Fibroblast of lung (primary cell): Measurements from ENCODE around the gene UVRAG. TPM values are rescaled to one million over a fixed set of nuclear protein-coding genes. Genes with fewer than 3 reads are reported as not detected.

ENCODE experiments used
- DNase-seq, 2 donors: peaks; one replicate each; pipeline versions ENCODE4 v3.0.0 to v3.0.0-alpha.2; 2010; ENCODE audit warnings: low read depth in 2 of 2
- H2AFZ ChIP-seq: 2 replicates; pipeline ENCODE4 v1.5.1; 2012; ENCODE audit warnings: low read length, control low read depth, inconsistent platforms
- H3K27ac ChIP-seq: 2 replicates; pipeline ENCODE4 v1.5.1; 2011; ENCODE audit warnings: low read length, control low read depth; ENCODE audit not compliant: insufficient read depth
- H3K27me3 ChIP-seq: 2 replicates; pipeline ENCODE4 v1.5.1; 2011; ENCODE audit warnings: mild to moderate bottlenecking, low read length; ENCODE audit not compliant: control insufficient read depth, insufficient read depth
- H3K36me3 ChIP-seq: 2 replicates; pipeline ENCODE4 v1.5.1; 2011; ENCODE audit warnings: low read length; ENCODE audit not compliant: control insufficient read depth, insufficient read depth
- H3K4me1 ChIP-seq: 2 replicates; pipeline ENCODE4 v1.5.1; 2011; ENCODE audit warnings: low read length; ENCODE audit not compliant: control insufficient read depth, insufficient read depth; ENCODE audit errors: extremely low read depth
- H3K4me2 ChIP-seq: 2 replicates; pipeline ENCODE4 v1.5.1; 2011; ENCODE audit warnings: low read length, control low read depth; ENCODE audit not compliant: insufficient read depth; ENCODE audit errors: extremely low read depth
- H3K4me3 ChIP-seq, 4 experiments: fragments of 200-600 bp in 1 of 4; sonication (generic) in 1 of 4; replicated peaks in 1 of 4; 2 replicates each; pipeline ENCODE4 v1.5.1; 2011 to 2016; ENCODE audit warnings: low read length in 4 of 4, low read depth in 3 of 4, mild to moderate bottlenecking in 3 of 4, control low read depth in 2 of 4, inconsistent platforms in 1 of 4, mixed read lengths in 1 of 4; ENCODE audit not compliant: insufficient read depth in 1 of 4; ENCODE audit errors: control extremely low read depth in 1 of 4
- H3K79me2 ChIP-seq: 2 replicates; pipeline ENCODE4 v1.5.1; 2012; ENCODE audit warnings: mild to moderate bottlenecking, low read length, inconsistent platforms; ENCODE audit not compliant: control insufficient read depth, insufficient read depth
- H3K9ac ChIP-seq: 2 replicates; pipeline ENCODE4 v1.5.1; 2011; ENCODE audit warnings: mild to moderate bottlenecking, low read length, control low read depth; ENCODE audit not compliant: insufficient read depth
- H3K9me3 ChIP-seq: 2 replicates; pipeline ENCODE4 v1.5.1; 2012; ENCODE audit warnings: low read depth, low read length; ENCODE audit not compliant: control insufficient read depth, insufficient read depth
- H4K20me1 ChIP-seq: 2 replicates; pipeline ENCODE4 v1.5.1; 2011; ENCODE audit warnings: low read length; ENCODE audit not compliant: control insufficient read depth, insufficient read depth; ENCODE audit errors: extremely low read depth
- EZH2 ChIP-seq: IDR thresholded peaks from 2 replicates; pipeline ENCODE4 v1.5.1; 2012; ENCODE audit warnings: low read length, control low read depth, mild to moderate bottlenecking; ENCODE audit errors: missing control alignments
- polyA plus RNA-seq, 2 donors: library from polyadenylated mRNA; depleted of rRNA in 1 of 2; stranded (reverse) in 1 of 2; unstranded in 1 of 2; fragments of >200 nt; gene quantifications; 2 replicates each; pipeline ENCODE4 v1.2.1, GENCODE V29; 2011 to 2012; ENCODE audit warnings: missing spikeins in 1 of 2
- total RNA-seq: library from RNA; depleted of rRNA; stranded (reverse); fragments of >200 nt; gene quantifications from 2 replicates; pipeline ENCODE4 v1.2.1, GENCODE V29; 2014
- TF ChIP-seq, protein P1 (sequence below), 2 donors: IDR thresholded peaks in 1 of 2; conservative IDR thresholded peaks in 1 of 2; 1 replicate in 1 of 2; 2 replicates in 1 of 2; pipeline ENCODE4 v1.5.1; 2011 to 2012; ENCODE audit warnings: low read length in 2 of 2, control low read depth in 1 of 2, inconsistent platforms in 1 of 2, low read depth in 1 of 2, mild to moderate bottlenecking in 1 of 2

UVRAG gene
- total and polyA plus RNA-seq, 2 donors (not counting 1 experiment from before 2014, with no cell fraction given) = 15.8 to 22.1 TPM

DNA sequence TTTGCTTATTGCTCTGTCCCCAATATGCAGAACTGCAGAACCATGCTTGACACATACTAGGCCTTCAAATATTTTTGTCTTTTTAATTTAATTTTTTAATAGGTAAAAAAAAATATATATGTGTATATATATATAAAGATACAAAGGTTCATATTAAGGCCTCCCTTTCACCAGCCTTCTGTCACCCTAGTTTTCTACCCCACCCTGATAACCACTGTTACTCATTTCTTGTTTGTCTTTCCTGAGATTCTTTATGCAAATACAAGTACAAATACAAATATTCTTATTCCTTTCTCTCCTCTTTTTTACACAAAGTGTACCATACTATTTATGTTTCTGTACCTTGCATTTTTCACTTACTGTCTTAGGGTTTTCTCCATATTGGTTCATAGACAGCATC, 43.0 kb downstream of the UVRAG start:
- Histone ChIP-seq H3K9ac (no peak overlapping the region), H3K79me2 (no peaks in the 10 kb centered on the region), H3K27me3 (no peaks in the 10 kb centered on the region), H3K36me3 (no peaks in the 10 kb centered on the region), H3K4me3 (no peak overlapping the region), H2AFZ (no peak overlapping the region), H3K9me3 (no peaks in the 10 kb centered on the region), H3K4me1 (no peaks in the 10 kb centered on the region), H3K4me2 (no peak overlapping the region), H4K20me1 (no peaks in the 10 kb centered on the region), H3K27ac (no peak overlapping the region)
- TF ChIP-seq EZH2 = no peak
- TF ChIP-seq, protein P1, sequence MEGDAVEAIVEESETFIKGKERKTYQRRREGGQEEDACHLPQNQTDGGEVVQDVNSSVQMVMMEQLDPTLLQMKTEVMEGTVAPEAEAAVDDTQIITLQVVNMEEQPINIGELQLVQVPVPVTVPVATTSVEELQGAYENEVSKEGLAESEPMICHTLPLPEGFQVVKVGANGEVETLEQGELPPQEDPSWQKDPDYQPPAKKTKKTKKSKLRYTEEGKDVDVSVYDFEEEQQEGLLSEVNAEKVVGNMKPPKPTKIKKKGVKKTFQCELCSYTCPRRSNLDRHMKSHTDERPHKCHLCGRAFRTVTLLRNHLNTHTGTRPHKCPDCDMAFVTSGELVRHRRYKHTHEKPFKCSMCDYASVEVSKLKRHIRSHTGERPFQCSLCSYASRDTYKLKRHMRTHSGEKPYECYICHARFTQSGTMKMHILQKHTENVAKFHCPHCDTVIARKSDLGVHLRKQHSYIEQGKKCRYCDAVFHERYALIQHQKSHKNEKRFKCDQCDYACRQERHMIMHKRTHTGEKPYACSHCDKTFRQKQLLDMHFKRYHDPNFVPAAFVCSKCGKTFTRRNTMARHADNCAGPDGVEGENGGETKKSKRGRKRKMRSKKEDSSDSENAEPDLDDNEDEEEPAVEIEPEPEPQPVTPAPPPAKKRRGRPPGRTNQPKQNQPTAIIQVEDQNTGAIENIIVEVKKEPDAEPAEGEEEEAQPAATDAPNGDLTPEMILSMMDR (conservative IDR thresholded peaks at IDR 0.05 in 1 of 2, IDR thresholded peaks at IDR 0.05 in 1 of 2; ENCODE audit: low read depth in 1 of 2, low read length in 2 of 2) = no peak
- no peak for DNase-seq

DNA sequence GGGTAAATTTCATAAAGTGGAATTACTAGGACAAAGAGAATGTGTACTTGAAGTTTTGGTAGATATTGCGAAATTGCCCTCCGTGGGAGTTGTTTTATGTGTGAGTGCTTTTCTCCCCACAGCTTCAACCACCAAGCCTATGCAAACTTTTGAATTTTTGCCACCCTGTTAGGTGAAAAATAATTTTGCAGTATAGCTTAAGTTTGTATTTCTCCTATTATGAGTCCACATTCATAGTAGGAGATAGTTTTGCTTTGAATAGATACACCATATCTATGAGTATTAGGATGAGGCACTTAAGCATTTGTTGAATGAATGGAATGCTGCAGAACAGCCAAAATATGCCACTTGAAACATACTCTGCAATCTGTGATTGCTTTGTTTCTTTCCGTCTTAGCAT, 43.6 kb downstream of the UVRAG start:
- Histone ChIP-seq H4K20me1 (no peaks in the 10 kb centered on the region), H3K4me3 (no peak overlapping the region), H3K27me3 (no peaks in the 10 kb centered on the region), H3K79me2 (no peaks in the 10 kb centered on the region), H3K9me3 (no peaks in the 10 kb centered on the region), H3K4me1 (no peaks in the 10 kb centered on the region), H3K9ac (no peak overlapping the region), H3K27ac (no peak overlapping the region), H3K36me3 (no peaks in the 10 kb centered on the region), H2AFZ (no peak overlapping the region), H3K4me2 (no peak overlapping the region)
- TF ChIP-seq, protein P1 (conservative IDR thresholded peaks at IDR 0.05 in 1 of 2, IDR thresholded peaks at IDR 0.05 in 1 of 2; ENCODE audit: low read depth in 1 of 2, low read length in 2 of 2) = no peak
- TF ChIP-seq EZH2 = no peak
- peak; percentile 52 to 72 for DNase-seq

DNA sequence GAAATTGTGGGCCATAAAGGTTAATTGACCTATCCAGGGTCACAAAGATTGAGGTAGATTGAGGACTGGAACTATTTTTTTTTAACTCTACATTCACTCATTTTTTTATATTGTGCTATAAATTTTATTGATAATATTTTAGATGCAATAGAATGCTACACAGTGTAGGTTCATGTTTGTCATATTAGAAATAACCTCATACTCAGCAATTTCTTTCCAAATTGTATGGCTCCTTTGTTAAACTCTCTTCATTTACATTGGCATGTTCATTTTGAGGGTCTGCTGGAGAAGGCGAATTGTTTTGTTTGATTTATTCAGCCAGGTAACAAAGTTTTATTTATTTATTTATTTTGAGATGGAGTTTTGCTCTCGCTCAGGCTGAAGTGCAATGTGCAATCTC, 44.6 kb downstream of the UVRAG start:
- Histone ChIP-seq H3K27me3 (no peaks in the 10 kb centered on the region), H3K79me2 (no peaks in the 10 kb centered on the region), H3K4me1 (no peaks in the 10 kb centered on the region), H3K27ac (no peak overlapping the region), H3K36me3 (no peaks in the 10 kb centered on the region), H3K9ac (no peak overlapping the region), H2AFZ (no peak overlapping the region), H3K4me3 (no peak overlapping the region), H3K9me3 (no peaks in the 10 kb centered on the region), H3K4me2 (no peak overlapping the region), H4K20me1 (no peaks in the 10 kb centered on the region)
- TF ChIP-seq EZH2 = no peak
- TF ChIP-seq, protein P1 (conservative IDR thresholded peaks at IDR 0.05 in 1 of 2, IDR thresholded peaks at IDR 0.05 in 1 of 2; ENCODE audit: low read depth in 1 of 2, low read length in 2 of 2) = no peak
- no peak for DNase-seq
